C1 segment of cervical spinal cord (tissue), 14 donors: ENCODE measurements around the gene SLITRK4.

Source experiments
- DNase-seq, 14 donors: peaks; one replicate each; lab custom pipeline; 2025; lab: John Stamatoyannopoulos, UW

The SLITRK4 gene

GRCh38 chrX:143635915-143636314 lies at the start of gene SLITRK4:
TSS of gene SLITRK4 (minus strand) at chrX:143636101. CDS start at chrX:143631108, 4,993 bp downstream.
- DNase-seq, result peak in 6 of 14 donors; percentile 1 to 56 (median 5)

GRCh38 chrX:143683486-143683885 lies 47.6 kb upstream of the SLITRK4 start:
- no peak for DNase-seq

GRCh38 chrX:143674926-143675325 lies 39.0 kb upstream of the SLITRK4 start:
- DNase-seq, result no peak

GRCh38 chrX:143669395-143669794 lies 33.5 kb upstream of the SLITRK4 start:
- DNase-seq, result no peak

- peak in 1 of 14 donors; percentile 1 for DNase-seq
Observed at GRCh38 chrX:143664302-143664701, 28.4 kb upstream of the SLITRK4 start.

- no peak for DNase-seq
Observed at GRCh38 chrX:143663755-143664154, 27.9 kb upstream of the SLITRK4 start.

GRCh38 chrX:143661286-143661685 lies 25.4 kb upstream of the SLITRK4 start:
- DNase-seq, result no peak

GRCh38 chrX:143648705-143649104 lies 12.8 kb upstream of the SLITRK4 start:
- DNase-seq, result no peak

- no peak for DNase-seq
Observed at GRCh38 chrX:143642426-143642825, 6.5 kb upstream of the SLITRK4 start.

GRCh38 chrX:143636831-143637230 lies 930 bp upstream of the SLITRK4 start:
- no peak for DNase-seq

GRCh38 chrX:143634663-143635455 lies 1.0 kb downstream of the SLITRK4 start:
- DNase-seq, result peak in 1 of 14 donors; percentile 56

GRCh38 chrX:143634309-143634662 lies 1.6 kb downstream of the SLITRK4 start:
- DNase-seq, result peak in 1 of 14 donors; percentile 45

GRCh38 chrX:143633461-143634308 lies 2.2 kb downstream of the SLITRK4 start:
- peak in 2 of 14 donors; percentile 2 to 45 for DNase-seq

- DNase-seq, result peak in 1 of 14 donors; percentile 22
Observed at GRCh38 chrX:143632625-143633410, 3.1 kb downstream of the SLITRK4 start.

- DNase-seq, result peak in 1 of 14 donors; percentile 34
Observed at GRCh38 chrX:143623657-143624056, 12.2 kb downstream of the SLITRK4 start.

- DNase-seq, result peak in 1 of 14 donors; percentile 62
Observed at GRCh38 chrX:143621276-143621675, 14.6 kb downstream of the SLITRK4 start.

GRCh38 chrX:143615851-143616250 lies 20.1 kb downstream of the SLITRK4 start:
- DNase-seq, result no peak

GRCh38 chrX:143601809-143602208 lies 34.1 kb downstream of the SLITRK4 start:
- no peak for DNase-seq

GRCh38 chrX:143581240-143581639 lies 54.7 kb downstream of the SLITRK4 start:
- DNase-seq, result no peak

GRCh38 chrX:143580266-143580665 lies 55.6 kb downstream of the SLITRK4 start:
- no peak for DNase-seq
